Fibroblast of mammary gland (primary cell): ENCODE measurements around the gene RBL2.

ENCODE experiments used
- DNase-seq: peaks from one replicate; pipeline ENCODE4 v3.0.0-alpha.2; 2010; ENCODE audit warnings: low read depth
- H3K4me3 ChIP-seq: 2 replicates; pipeline ENCODE4 v1.5.1; 2011; ENCODE audit warnings: low read depth, mild to moderate bottlenecking, low read length, moderate library complexity; ENCODE audit not compliant: control insufficient read depth
- TF ChIP-seq, protein P1 (sequence below): conservative IDR thresholded peaks from 2 replicates; pipeline ENCODE4 v1.5.1; 2011; ENCODE audit warnings: low read depth, low read length, inconsistent platforms; ENCODE audit not compliant: control insufficient read depth, insufficient read depth

RBL2 gene

GRCh38 chr16:53476867-53477266, 42.6 kb downstream of the RBL2 start:
- no peak for DNase-seq
- H3K4me3 ChIP-seq = no peak overlapping the region
- TF ChIP-seq, protein P1, sequence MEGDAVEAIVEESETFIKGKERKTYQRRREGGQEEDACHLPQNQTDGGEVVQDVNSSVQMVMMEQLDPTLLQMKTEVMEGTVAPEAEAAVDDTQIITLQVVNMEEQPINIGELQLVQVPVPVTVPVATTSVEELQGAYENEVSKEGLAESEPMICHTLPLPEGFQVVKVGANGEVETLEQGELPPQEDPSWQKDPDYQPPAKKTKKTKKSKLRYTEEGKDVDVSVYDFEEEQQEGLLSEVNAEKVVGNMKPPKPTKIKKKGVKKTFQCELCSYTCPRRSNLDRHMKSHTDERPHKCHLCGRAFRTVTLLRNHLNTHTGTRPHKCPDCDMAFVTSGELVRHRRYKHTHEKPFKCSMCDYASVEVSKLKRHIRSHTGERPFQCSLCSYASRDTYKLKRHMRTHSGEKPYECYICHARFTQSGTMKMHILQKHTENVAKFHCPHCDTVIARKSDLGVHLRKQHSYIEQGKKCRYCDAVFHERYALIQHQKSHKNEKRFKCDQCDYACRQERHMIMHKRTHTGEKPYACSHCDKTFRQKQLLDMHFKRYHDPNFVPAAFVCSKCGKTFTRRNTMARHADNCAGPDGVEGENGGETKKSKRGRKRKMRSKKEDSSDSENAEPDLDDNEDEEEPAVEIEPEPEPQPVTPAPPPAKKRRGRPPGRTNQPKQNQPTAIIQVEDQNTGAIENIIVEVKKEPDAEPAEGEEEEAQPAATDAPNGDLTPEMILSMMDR = no peak

DNA sequence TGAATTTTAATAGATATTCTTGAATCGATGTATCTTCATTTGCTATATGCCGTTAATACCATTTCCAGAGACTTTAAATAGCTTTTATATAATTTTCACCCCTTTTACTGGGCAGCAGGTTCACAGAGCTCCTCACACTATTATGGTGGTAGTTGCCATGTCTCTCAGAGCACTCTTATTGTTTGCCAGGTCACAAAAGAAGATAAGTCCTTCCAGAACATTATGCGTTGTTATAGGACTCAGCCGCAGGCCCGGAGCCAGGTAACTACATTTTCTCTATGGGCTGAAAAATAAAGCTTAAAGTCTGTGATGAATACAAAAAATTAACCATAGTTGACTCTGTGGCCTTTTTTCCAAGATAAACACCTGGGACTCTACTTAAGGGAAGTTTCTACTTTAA, 44.7 kb downstream of the RBL2 start:
- no peak overlapping the region for H3K4me3 ChIP-seq
- no peak for DNase-seq
- TF ChIP-seq, protein P1 = no peak

DNA sequence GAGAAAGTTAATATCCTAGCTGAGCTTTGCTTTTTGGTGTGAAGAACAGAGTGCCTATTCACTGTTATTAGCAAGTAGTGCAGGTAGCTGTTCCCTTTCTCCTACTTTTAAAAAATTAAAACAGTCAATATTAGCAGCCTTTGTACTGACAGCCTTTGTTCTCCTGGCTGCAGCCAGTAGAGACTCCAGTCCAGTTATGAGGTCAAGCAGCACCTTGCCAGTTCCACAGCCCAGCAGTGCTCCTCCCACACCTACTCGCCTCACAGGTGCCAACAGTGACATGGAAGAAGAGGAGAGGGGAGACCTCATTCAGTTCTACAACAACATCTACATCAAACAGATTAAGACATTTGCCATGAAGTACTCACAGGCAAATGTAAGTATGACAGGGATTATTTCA, 46.1 kb downstream of the RBL2 start:
- DNase-seq = no peak
- H3K4me3 ChIP-seq = no peak overlapping the region
- TF ChIP-seq, protein P1 = no peak

GRCh38 chr16:53482123-53482522, 47.9 kb downstream of the RBL2 start:
- no peak overlapping the region for H3K4me3 ChIP-seq
- TF ChIP-seq, protein P1 = no peak
- no peak for DNase-seq

DNA sequence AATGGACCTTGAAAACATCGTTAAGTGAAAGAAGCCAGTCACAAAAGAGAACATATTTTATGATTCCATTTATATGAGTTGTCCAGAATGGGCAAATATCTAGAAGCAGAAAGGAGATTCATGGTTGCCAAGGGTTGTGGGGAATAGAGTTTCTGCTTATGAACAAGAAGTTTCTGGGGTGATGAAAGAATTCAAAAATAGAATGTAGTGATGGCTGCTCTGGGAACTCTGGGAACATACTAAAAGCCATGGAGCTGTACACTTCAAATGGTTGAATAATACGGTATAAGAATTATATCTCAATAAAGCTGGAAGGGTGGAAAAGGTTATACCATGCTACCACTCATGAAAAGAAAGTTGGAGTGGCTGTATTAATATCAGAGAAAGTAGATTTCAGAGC, 50.3 kb downstream of the RBL2 start:
- no peak for DNase-seq
- TF ChIP-seq, protein P1 = no peak
- H3K4me3 ChIP-seq = no peak overlapping the region

GRCh38 chr16:53486230-53486629, 52.0 kb downstream of the RBL2 start:
- no peak overlapping the region for H3K4me3 ChIP-seq
- no peak for DNase-seq

GRCh38 chr16:53489755-53490154, 55.5 kb downstream of the RBL2 start:
- TF ChIP-seq, protein P1 = no peak
- H3K4me3 ChIP-seq = no peak overlapping the region
- DNase-seq = no peak

More at GRCh38 chr16:53486230-53486629, 52.0 kb downstream of the RBL2 start:
- TF ChIP-seq, protein P1 = no peak
